Ascending aorta (tissue), 2 donors: Measurements from ENCODE around the gene OR51B5. TPM values are rescaled to one million over a fixed set of nuclear protein-coding genes. Genes with fewer than 3 reads are reported as not detected.
A peak's percentile ranks its signal among the peaks of the same experiment; 100 is the strongest.

Experiments
- DNase-seq, 2 donors: peaks; one replicate each; pipeline ENCODE4 v3.0.0-alpha.2; 2019; ENCODE audit warnings: low spot score in 2 of 2
- H3K27ac ChIP-seq, 2 donors: fragments of 200-600 bp; sonication (generic); one replicate each; pipeline ENCODE4 v1.5.1; 2016 to 2017; ENCODE audit warnings: mild to moderate bottlenecking in 1 of 2
- H3K27me3 ChIP-seq: fragments of 200-600 bp; sonication (generic); one replicate; pipeline ENCODE4 v1.5.1; 2017
- H3K36me3 ChIP-seq, 2 donors: fragments of 200-600 bp; sonication (generic); one replicate each; pipeline ENCODE4 v1.5.1; 2016
- H3K4me1 ChIP-seq, 2 donors: fragments of 200-600 bp; sonication (generic); one replicate each; pipeline ENCODE4 v1.5.1; 2016 to 2017; ENCODE audit warnings: mild to moderate bottlenecking in 1 of 2
- H3K4me3 ChIP-seq, 2 donors: fragments of 200-600 bp; sonication (generic); one replicate each; pipeline ENCODE4 v1.5.1; 2016 to 2017; ENCODE audit warnings: mild to moderate bottlenecking in 1 of 2
- H3K9me3 ChIP-seq, 2 donors: fragments of 200-600 bp; sonication (generic); one replicate each; pipeline ENCODE4 v1.5.1; 2016
- intact Hi-C: fragments of 100-400 bp; cut with DNase I; formaldehyde crosslinking; loops from one replicate; pipeline ENCODE4 v1.15.1; 2023
- total RNA-seq: library from RNA; depleted of rRNA; stranded (reverse); fragments of >200 nt; gene quantifications from one replicate; pipeline ENCODE4 v1.1.0, GENCODE V29; 2016
- TF ChIP-seq, protein P1 (sequence below), 3 experiments: fragments of 200-600 bp in 2 of 3; fragments of 450-650 bp in 1 of 3; sonication (generic) in 2 of 3; IDR thresholded peaks; one replicate each; pipeline ENCODE4 v1.5.1; 2016 to 2019; ENCODE audit warnings: antibody characterized with exemption in 3 of 3, mild to moderate bottlenecking in 1 of 3, moderate library complexity in 1 of 3

The OR51B5 gene, protein sequence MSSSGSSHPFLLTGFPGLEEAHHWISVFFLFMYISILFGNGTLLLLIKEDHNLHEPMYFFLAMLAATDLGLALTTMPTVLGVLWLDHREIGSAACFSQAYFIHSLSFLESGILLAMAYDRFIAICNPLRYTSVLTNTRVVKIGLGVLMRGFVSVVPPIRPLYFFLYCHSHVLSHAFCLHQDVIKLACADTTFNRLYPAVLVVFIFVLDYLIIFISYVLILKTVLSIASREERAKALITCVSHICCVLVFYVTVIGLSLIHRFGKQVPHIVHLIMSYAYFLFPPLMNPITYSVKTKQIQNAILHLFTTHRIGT
- total RNA-seq = not detected

DNA sequence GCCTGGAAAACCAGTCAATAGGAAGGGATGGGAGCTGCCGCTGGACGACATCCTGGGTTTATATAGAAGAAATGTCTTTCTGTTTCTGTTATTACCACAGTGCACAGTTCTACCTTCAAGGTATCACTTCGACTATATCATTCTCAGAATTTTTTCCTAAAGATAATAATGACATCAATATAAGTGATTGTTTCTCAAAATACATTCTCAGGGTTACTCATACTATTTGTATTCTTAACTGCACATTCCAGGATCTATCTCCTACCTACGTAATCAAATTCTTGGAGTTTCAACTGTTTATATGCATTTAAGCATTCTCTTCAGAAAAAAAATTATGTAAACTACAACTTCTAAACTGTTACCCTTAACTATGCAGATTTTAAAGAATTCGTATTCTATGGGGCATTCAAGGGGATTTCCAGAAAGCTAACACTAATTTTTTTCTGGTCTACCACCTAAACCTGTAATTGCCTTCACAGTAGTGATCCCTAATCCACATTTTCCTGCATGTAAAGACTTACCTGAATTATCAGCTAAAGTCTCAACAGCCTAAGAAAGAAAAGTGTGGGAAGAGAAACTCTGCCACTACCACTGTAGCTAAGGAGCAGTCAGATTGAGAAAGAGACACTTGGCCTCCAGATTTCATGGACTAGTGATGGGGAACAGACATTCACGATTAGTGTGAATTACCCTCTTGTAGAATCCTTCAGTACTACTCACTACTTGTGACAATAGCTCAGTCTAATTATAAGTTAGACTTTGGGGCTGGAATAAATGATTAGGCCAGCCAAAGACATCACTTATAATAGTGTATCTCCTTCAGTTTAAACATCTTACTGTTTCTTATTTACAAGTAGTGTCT is at the start of gene OR51B5:
TSS of gene OR51B5 (minus strand) at position 51 of the 862 bp plus-strand sequence. CDS start at position 51, 0 bp downstream.
- H3K27ac ChIP-seq = no peak within 1 kb of the TSS
- no peak for DNase-seq
- TF ChIP-seq, protein P1, sequence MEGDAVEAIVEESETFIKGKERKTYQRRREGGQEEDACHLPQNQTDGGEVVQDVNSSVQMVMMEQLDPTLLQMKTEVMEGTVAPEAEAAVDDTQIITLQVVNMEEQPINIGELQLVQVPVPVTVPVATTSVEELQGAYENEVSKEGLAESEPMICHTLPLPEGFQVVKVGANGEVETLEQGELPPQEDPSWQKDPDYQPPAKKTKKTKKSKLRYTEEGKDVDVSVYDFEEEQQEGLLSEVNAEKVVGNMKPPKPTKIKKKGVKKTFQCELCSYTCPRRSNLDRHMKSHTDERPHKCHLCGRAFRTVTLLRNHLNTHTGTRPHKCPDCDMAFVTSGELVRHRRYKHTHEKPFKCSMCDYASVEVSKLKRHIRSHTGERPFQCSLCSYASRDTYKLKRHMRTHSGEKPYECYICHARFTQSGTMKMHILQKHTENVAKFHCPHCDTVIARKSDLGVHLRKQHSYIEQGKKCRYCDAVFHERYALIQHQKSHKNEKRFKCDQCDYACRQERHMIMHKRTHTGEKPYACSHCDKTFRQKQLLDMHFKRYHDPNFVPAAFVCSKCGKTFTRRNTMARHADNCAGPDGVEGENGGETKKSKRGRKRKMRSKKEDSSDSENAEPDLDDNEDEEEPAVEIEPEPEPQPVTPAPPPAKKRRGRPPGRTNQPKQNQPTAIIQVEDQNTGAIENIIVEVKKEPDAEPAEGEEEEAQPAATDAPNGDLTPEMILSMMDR (IDR thresholded peaks at IDR 0.05) = no peak
- H3K9me3 ChIP-seq = no peaks in the 10 kb centered on the region
- H3K4me1 ChIP-seq = no peaks in the 10 kb centered on the region
- H3K36me3 ChIP-seq = no peaks in the 10 kb centered on the region
- H3K4me3 ChIP-seq = no peak within 1 kb of the TSS
- H3K27me3 ChIP-seq = no peaks in the 10 kb centered on the region
- intact Hi-C loops = no loop called here

DNA sequence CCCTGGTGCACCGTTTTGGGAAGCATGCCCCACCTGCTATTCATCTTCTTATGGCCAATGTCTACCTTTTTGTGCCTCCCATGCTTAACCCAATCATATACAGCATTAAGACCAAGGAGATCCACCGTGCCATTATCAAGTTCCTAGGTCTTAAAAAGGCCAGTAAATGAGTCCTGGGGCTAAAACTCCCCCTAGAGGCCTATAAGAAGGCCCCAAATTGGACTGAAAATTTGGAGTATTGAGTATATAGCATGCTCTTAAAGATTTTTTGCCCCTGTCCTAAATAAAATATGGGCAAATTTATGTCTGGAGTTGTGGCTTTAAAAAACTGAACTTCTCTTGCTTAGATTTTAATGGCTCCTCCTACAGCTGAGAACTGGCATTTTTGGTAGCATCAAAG is 46.9 kb upstream of the OR51B5 start:
- no peak for DNase-seq
- Histone ChIP-seq H3K4me1 (no peaks in the 10 kb centered on the region), H3K27ac (no peak overlapping the region), H3K27me3 (no peaks in the 10 kb centered on the region), H3K36me3 (no peaks in the 10 kb centered on the region), H3K9me3 (no peaks in the 10 kb centered on the region), H3K4me3 (no peak overlapping the region)
- TF ChIP-seq, protein P1 (IDR thresholded peaks at IDR 0.05) = no peak
- intact Hi-C loops = no loop called here

DNA sequence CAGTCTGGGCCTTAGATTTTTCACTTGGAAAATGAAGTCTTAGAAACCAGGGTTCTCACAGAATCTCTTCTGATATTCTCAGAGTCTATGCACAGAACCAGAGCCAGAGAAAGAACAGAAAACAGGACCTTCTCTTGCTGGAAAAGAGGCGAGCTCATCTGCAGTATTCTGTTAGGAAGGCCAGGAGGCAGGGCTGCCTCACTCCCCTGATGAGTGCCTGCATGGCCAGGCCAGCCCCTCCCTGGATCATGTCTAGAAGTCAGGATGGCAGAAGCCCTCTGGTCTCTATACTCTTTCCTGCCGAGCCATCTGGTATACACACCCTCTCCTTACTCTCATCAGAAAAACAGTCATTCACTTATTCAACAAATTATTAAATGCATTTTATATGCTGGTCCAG is 41.0 kb upstream of the OR51B5 start:
- Histone ChIP-seq H3K27ac (no peak overlapping the region), H3K27me3 (no peaks in the 10 kb centered on the region), H3K4me3 (no peak overlapping the region), H3K36me3 (no peaks in the 10 kb centered on the region), H3K9me3 (no peaks in the 10 kb centered on the region), H3K4me1 (no peaks in the 10 kb centered on the region)
- no peak for DNase-seq
- TF ChIP-seq, protein P1 (IDR thresholded peaks at IDR 0.05) = no peak
- intact Hi-C loops = no loop called here

DNA sequence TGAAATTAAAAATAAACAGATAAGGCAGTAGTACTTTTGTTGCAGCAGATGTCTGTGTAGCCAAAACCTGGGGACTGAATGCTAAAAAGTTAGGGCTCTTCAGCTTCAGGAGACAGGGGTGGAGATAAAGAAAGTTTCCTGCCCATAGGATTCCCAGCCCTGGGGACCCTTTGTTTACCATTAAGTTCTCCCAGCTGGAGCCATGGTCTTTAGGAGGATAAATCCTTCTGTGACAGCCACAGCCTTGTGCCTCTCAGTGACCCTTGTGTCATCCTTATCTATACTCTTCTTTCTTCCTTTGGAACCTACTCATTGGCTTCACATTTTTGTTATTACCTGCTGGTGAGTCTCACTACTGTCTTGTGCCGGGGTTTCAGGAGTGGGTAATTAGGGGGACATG is 40.3 kb upstream of the OR51B5 start, which contains the start of gene OR51M1:
TSS of gene OR51M1 (plus strand) at position 237 of the 400 bp plus-strand sequence. CDS start 5,587 bp downstream, outside the sequence.
- Histone ChIP-seq H3K4me1 (no peaks in the 10 kb centered on the region), H3K4me3 (no peak within 1 kb of the TSS), H3K27ac (no peak within 1 kb of the TSS), H3K36me3 (no peaks in the 10 kb centered on the region), H3K27me3 (no peaks in the 10 kb centered on the region), H3K9me3 (no peaks in the 10 kb centered on the region)
- no peak for DNase-seq
- intact Hi-C loops = no loop called here
- TF ChIP-seq, protein P1 (IDR thresholded peaks at IDR 0.05) = no peak

DNA sequence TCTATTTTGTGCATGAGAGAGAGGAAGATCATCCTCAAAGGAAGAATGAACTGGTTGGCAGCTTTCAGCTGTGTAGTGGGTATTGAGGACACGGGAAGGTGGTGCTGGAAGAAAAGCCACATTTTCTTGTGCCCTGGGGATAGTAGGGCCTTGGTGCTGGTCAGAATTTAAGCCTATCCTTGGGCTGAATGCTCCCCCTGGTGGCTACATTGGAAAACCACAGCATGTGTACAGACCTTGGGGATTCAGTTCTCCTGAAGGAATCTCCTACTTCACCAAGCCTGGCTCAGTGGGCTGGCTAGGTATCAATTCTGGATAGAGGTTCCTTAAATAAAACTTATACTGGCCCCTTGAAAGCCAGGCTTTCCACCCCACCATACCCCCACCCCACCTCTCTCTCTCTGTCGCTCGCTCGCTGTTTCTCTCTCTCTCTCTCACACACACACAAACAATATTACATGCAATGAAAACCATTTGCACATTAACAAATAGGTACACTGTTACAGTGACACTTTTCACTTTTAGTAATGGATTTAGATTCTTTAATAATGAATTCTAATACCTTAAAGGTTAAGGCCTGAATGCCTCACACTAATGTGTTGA is 37.5 kb upstream of the OR51B5 start:
- TF ChIP-seq, protein P1 (IDR thresholded peaks at IDR 0.05) = peak in 2 of 3 experiments; percentile 19 to 69
- intact Hi-C loops = no loop called here
- no peak for DNase-seq
- no peaks in the 10 kb centered on the region for H3K27me3 ChIP-seq
- no peak overlapping the region for H3K27ac ChIP-seq
- no peaks in the 10 kb centered on the region for H3K4me1 ChIP-seq
- H3K9me3 ChIP-seq = no peaks in the 10 kb centered on the region
- no peaks in the 10 kb centered on the region for H3K36me3 ChIP-seq
- H3K4me3 ChIP-seq = no peak overlapping the region
